Lower leg skin (tissue), 4 donors: ENCODE results near the gene ERGIC1. TPM values are rescaled to one million over a fixed set of nuclear protein-coding genes. Genes with fewer than 3 reads are reported as not detected.

ENCODE experiments used
- DNase-seq, 2 donors: peaks; one replicate each; pipeline ENCODE4 v3.0.0-alpha.2; 2019; ENCODE audit warnings: low spot score in 2 of 2
- H3K4me3 ChIP-seq: fragments of 200-600 bp; sonication (generic); 2 replicates; pipeline ENCODE4 v1.5.1; 2017; ENCODE audit warnings: mild to moderate bottlenecking, low read depth; ENCODE audit not compliant: poor library complexity, severe bottlenecking
- CTCF ChIP-seq, 3 donors: fragments of 450-650 bp; IDR thresholded peaks; one replicate each; pipeline ENCODE4 v1.5.1; 2016; ENCODE audit warnings: antibody characterized with exemption in 3 of 3, mild to moderate bottlenecking in 3 of 3, moderate library complexity in 2 of 3
- POLR2A ChIP-seq, 2 donors: fragments of 450-650 bp; IDR thresholded peaks; one replicate each; pipeline ENCODE4 v1.6.1; 2016 to 2017; ENCODE audit warnings: antibody characterized with exemption in 2 of 2, mild to moderate bottlenecking in 1 of 2, moderate library complexity in 1 of 2
- WGBS, 2 donors: methylation state at CpG; one replicate each; pipeline ENCODE4 v1.1.5; 2018; 5-methylcytosine and 5-hydroxymethylcytosine counted together
- intact Hi-C: fragments of 100-400 bp; cut with DNase I; formaldehyde crosslinking; loops from one replicate; pipeline ENCODE4 v1.15.0; 2023; ENCODE audit warnings: low total_unique reads
- total RNA-seq, 4 donors: library from RNA; depleted of rRNA; stranded (reverse); fragments of >200 nt; gene quantifications; one replicate each; pipeline ENCODE4 v1.1.0, GENCODE V29; 2016

The ERGIC1 gene
- total RNA-seq, 4 donors from 2014 or later: 62.9 to 114 (median 82.6) TPM

- intact Hi-C loops: loop anchor here (10.0 kb wide), 1 partner anchor 160 kb away; the partner anchor contains the start of gene BNIP1
- 1 to 2% methylated on average over 15 of the region's 15 CpGs for WGBS, 2 donors
- peak overlapping the region; percentile 95 for H3K4me3 ChIP-seq
- DNase-seq: peak; percentile 81 to 94
- TF ChIP-seq CTCF (IDR thresholded peaks at IDR 0.05) (no peak), POLR2A (IDR thresholded peaks at IDR 0.05) (no peak)
These were observed 150.3 kb downstream of the ERGIC1 start for GRCh38 chr5:172984244-172984953.

- DNase-seq: no peak
- no peak for TF ChIP-seq CTCF (IDR thresholded peaks at IDR 0.05)
- TF ChIP-seq POLR2A (IDR thresholded peaks at IDR 0.05): no peak
- no peak overlapping the region for H3K4me3 ChIP-seq
- intact Hi-C loops: loop anchor here (10.0 kb wide), 1 partner anchor 159 kb away; the partner anchor contains the start of gene BNIP1
These were observed 151.5 kb downstream of the ERGIC1 start for GRCh38 chr5:172985596-172985995.

GRCh38 chr5:172988276-172988675 lies 154.2 kb downstream of the ERGIC1 start:
- TF ChIP-seq CTCF (IDR thresholded peaks at IDR 0.05) (no peak), POLR2A (IDR thresholded peaks at IDR 0.05) (no peak)
- intact Hi-C loops: loop anchor here (10.0 kb wide), 1 partner anchor 157 kb away; the partner anchor contains the start of gene BNIP1
- WGBS, 2 donors: 68% methylated on average over 3 of the region's 3 CpGs
- DNase-seq: no peak
- H3K4me3 ChIP-seq: no peak overlapping the region

GRCh38 chr5:172990776-172991175 lies 156.7 kb downstream of the ERGIC1 start:
- intact Hi-C loops: no loop called here
- no peak for DNase-seq
- no peak overlapping the region for H3K4me3 ChIP-seq
- TF ChIP-seq POLR2A (IDR thresholded peaks at IDR 0.05) (no peak), CTCF (IDR thresholded peaks at IDR 0.05) (no peak)
- WGBS, 2 donors: 94 to 95% methylated on average over 8 of the region's 8 CpGs

- H3K4me3 ChIP-seq: no peak overlapping the region
- no peak for TF ChIP-seq CTCF (IDR thresholded peaks at IDR 0.05)
- TF ChIP-seq POLR2A (IDR thresholded peaks at IDR 0.05): no peak
- DNase-seq: peak in 1 of 2 donors; percentile 10
- 94 to 96% methylated on average over 2 of the region's 2 CpGs for WGBS, 2 donors
- intact Hi-C loops: no loop called here
These were observed 160.4 kb downstream of the ERGIC1 start for GRCh38 chr5:172994405-172994804.
